IMR-90 (cell line): ENCODE data around the gene GHR. TPM values are rescaled to one million over a fixed set of nuclear protein-coding genes. Genes with fewer than 3 reads are reported as not detected.

Experiments used
- ATAC-seq: fragments of 200-7000 bp; cut with Tn5 transposase; 2 replicates; pipeline ENCODE4 v1.9.1; 2020; ENCODE audit warnings: low read depth, mild to moderate bottlenecking, moderate library complexity
- BruUV-seq: library from RNA; stranded (reverse); fragments of 400-500 nt; replicated peaks from 2 replicates; lab custom pipeline; 2021; lab: Mats Ljungman, UMichigan
- CTCF ChIA-PET: fragments of 300-600 bp; formaldehyde crosslinking; extraction: SDS; loops from one replicate; lab custom pipeline; 2021; ENCODE audit warnings: antibody characterized with exemption; lab: Yijun Ruan, JAX
- POLR2A ChIA-PET: fragments of 300-600 bp; sonication (Branson Sonifier 250); formaldehyde crosslinking; loops from one replicate; lab custom pipeline; 2022; ENCODE audit warnings: antibody characterized with exemption; ENCODE audit not compliant: unreplicated experiment; lab: Charles Lee
- DNase-seq: peaks from one replicate; pipeline ENCODE4 v3.0.0; 2013
- H2AFZ ChIP-seq: replicated peaks from 2 replicates; pipeline ENCODE3; 2013; ENCODE audit warnings: low read length, mild to moderate bottlenecking; ENCODE audit not compliant: poor library complexity
- H2AK5ac ChIP-seq: 2 replicates; pipeline ENCODE4 v1.6.1; 2013; ENCODE audit warnings: low read depth, low read length, inconsistent platforms
- H2AK9ac ChIP-seq: replicated peaks from 2 replicates; pipeline ENCODE3; 2013; ENCODE audit warnings: mild to moderate bottlenecking, low read depth, low read length, moderate library complexity; ENCODE audit not compliant: poor library complexity
- H2BK120ac ChIP-seq: 2 replicates; pipeline ENCODE4 v1.6.1; 2013; ENCODE audit warnings: low read depth, low read length, inconsistent platforms
- H2BK15ac ChIP-seq: 3 replicates; pipeline ENCODE4 v1.6.1; 2013; ENCODE audit warnings: low read depth, low read length, inconsistent platforms
- H2BK20ac ChIP-seq: 2 replicates; pipeline ENCODE4 v1.6.1; 2013; ENCODE audit warnings: low read depth, mild to moderate bottlenecking, inconsistent platforms, low read length, moderate library complexity
- H2BK5ac ChIP-seq: 2 replicates; pipeline ENCODE4 v1.6.1; 2013; ENCODE audit warnings: mild to moderate bottlenecking, low read depth, low read length, inconsistent platforms; ENCODE audit not compliant: poor library complexity, severe bottlenecking
- H3K14ac ChIP-seq: replicated peaks from 2 replicates; pipeline ENCODE4 v1.6.1; 2013; ENCODE audit warnings: low read depth, low read length, inconsistent platforms
- H3K18ac ChIP-seq: 2 replicates; pipeline ENCODE4 v1.6.1; 2013; ENCODE audit warnings: low read depth, low read length, control low read depth
- H3K23ac ChIP-seq: 2 replicates; pipeline ENCODE4 v1.6.1; 2013; ENCODE audit warnings: low read depth, low read length, inconsistent platforms
- H3K27ac ChIP-seq: 2 replicates; pipeline ENCODE4 v1.5.1; 2013; ENCODE audit warnings: mild to moderate bottlenecking, control low read depth, low read length; ENCODE audit not compliant: insufficient read depth
- H3K27me3 ChIP-seq: 2 replicates; pipeline ENCODE4 v1.6.1; 2013; ENCODE audit warnings: low read length; ENCODE audit not compliant: control insufficient read depth, insufficient read depth
- H3K36me3 ChIP-seq: 2 replicates; pipeline ENCODE4 v1.6.1; 2013; ENCODE audit warnings: low read length, mixed read lengths; ENCODE audit not compliant: control insufficient read depth, insufficient read depth
- H3K4ac ChIP-seq: 2 replicates; pipeline ENCODE4 v1.6.1; 2013; ENCODE audit warnings: low read depth, low read length, inconsistent platforms
- H3K4me1 ChIP-seq: 2 replicates; pipeline ENCODE4 v1.6.1; 2013; ENCODE audit warnings: low read length, mixed read lengths; ENCODE audit not compliant: control insufficient read depth, insufficient read depth
- H3K4me2 ChIP-seq: 2 replicates; pipeline ENCODE4 v1.6.1; 2013; ENCODE audit warnings: low read depth, mild to moderate bottlenecking, control low read depth, low read length, moderate library complexity
- H3K4me3 ChIP-seq: 2 replicates; pipeline ENCODE4 v1.5.1; 2013; ENCODE audit warnings: low read depth, mild to moderate bottlenecking, control low read depth, low read length, moderate library complexity; ENCODE audit not compliant: insufficient read depth
- H3K56ac ChIP-seq: 2 replicates; pipeline ENCODE4 v1.6.1; 2013; ENCODE audit warnings: low read length, inconsistent platforms; ENCODE audit not compliant: insufficient read depth; ENCODE audit errors: extremely low read depth
- H3K79me1 ChIP-seq, 2 experiments: 2 replicates each; pipeline ENCODE4 v1.6.1; 2013; ENCODE audit warnings: low read length in 2 of 2, inconsistent platforms in 1 of 2, low read depth in 1 of 2
- H3K9ac ChIP-seq: 2 replicates; pipeline ENCODE4 v1.6.1; 2013; ENCODE audit warnings: low read depth, low read length, control low read depth
- H3K9me1 ChIP-seq: 2 replicates; pipeline ENCODE4 v1.6.1; 2013; ENCODE audit warnings: low read length, inconsistent platforms; ENCODE audit not compliant: insufficient read depth
- H3K9me3 ChIP-seq: 2 replicates; pipeline ENCODE4 v1.6.1; 2013; ENCODE audit warnings: low read length; ENCODE audit not compliant: control insufficient read depth, insufficient read depth
- H4K20me1 ChIP-seq: 2 replicates; pipeline ENCODE4 v1.6.1; 2013; ENCODE audit warnings: low read length, inconsistent platforms; ENCODE audit not compliant: insufficient read depth
- H4K5ac ChIP-seq: 2 replicates; pipeline ENCODE4 v1.6.1; 2013; ENCODE audit warnings: mild to moderate bottlenecking, low read depth, low read length, control low read depth
- H4K8ac ChIP-seq, 2 experiments: 2 replicates each; pipeline ENCODE4 v1.6.1; 2013; ENCODE audit warnings: low read depth in 2 of 2, low read length in 2 of 2, control low read depth in 1 of 2, inconsistent platforms in 1 of 2
- H4K91ac ChIP-seq: 2 replicates; pipeline ENCODE4 v1.6.1; 2013; ENCODE audit warnings: low read depth, low read length, inconsistent platforms; ENCODE audit not compliant: insufficient read depth
- BHLHE40 ChIP-seq: fragments of 150-350 bp; IDR thresholded peaks from 2 replicates; pipeline ENCODE4 v1.6.1; 2016; ENCODE audit warnings: mild to moderate bottlenecking, low read depth, low read length
- CEBPB ChIP-seq: IDR thresholded peaks from 2 replicates; pipeline ENCODE4 v1.6.1; 2012; ENCODE audit warnings: low read depth, low read length, improper control_type of control experiment
- CHD1 ChIP-seq: IDR thresholded peaks from 2 replicates; pipeline ENCODE4 v1.6.1; 2012; ENCODE audit warnings: low read depth, low read length, improper control_type of control experiment
- CTCF ChIP-seq: conservative IDR thresholded peaks from 2 replicates; pipeline ENCODE4 v1.5.1; 2012; ENCODE audit warnings: mild to moderate bottlenecking, low read depth, low read length, improper control_type of control experiment
- ELK1 ChIP-seq: fragments of 150-350 bp; IDR thresholded peaks from 2 replicates; pipeline ENCODE4 v1.6.1; 2016; ENCODE audit warnings: low read depth, mild to moderate bottlenecking, low read length, moderate library complexity, borderline replicate concordance
- FOS ChIP-seq: fragments of 150-350 bp; IDR thresholded peaks from 2 replicates; pipeline ENCODE4 v1.6.1; 2016; ENCODE audit warnings: low read depth, low read length
- MAFK ChIP-seq: IDR thresholded peaks from 2 replicates; pipeline ENCODE4 v1.6.1; 2012; ENCODE audit warnings: low read depth, low read length, improper control_type of control experiment
- MAZ ChIP-seq: IDR thresholded peaks from 2 replicates; pipeline ENCODE4 v1.6.1; 2012; ENCODE audit warnings: low read depth, mild to moderate bottlenecking, low read length, improper control_type of control experiment, moderate library complexity, borderline replicate concordance
- MXI1 ChIP-seq: IDR thresholded peaks from 2 replicates; pipeline ENCODE4 v1.6.1; 2012; ENCODE audit warnings: low read depth, mild to moderate bottlenecking, low read length, moderate library complexity, borderline replicate concordance
- NFE2L2 ChIP-seq: fragments of 150-350 bp; IDR thresholded peaks from 2 replicates; pipeline ENCODE4 v1.6.1; 2016; ENCODE audit warnings: low read depth, mild to moderate bottlenecking, low read length
- POLR2A ChIP-seq: IDR thresholded peaks from 2 replicates; pipeline ENCODE4 v1.6.1; 2012; ENCODE audit warnings: mild to moderate bottlenecking, low read depth, low read length
- RAD21 ChIP-seq: IDR thresholded peaks from 2 replicates; pipeline ENCODE4 v1.6.1; 2012; ENCODE audit warnings: low read length, improper control_type of control experiment
- RCOR1 ChIP-seq: IDR thresholded peaks from 2 replicates; pipeline ENCODE4 v1.6.1; 2012; ENCODE audit warnings: mild to moderate bottlenecking, low read length, improper control_type of control experiment; ENCODE audit not compliant: insufficient replicate concordance
- RFX5 ChIP-seq: IDR thresholded peaks from 2 replicates; pipeline ENCODE4 v1.8.0; 2012; ENCODE audit warnings: low read depth, mild to moderate bottlenecking, low read length, moderate library complexity
- SMC3 ChIP-seq: fragments of 150-350 bp; IDR thresholded peaks from 2 replicates; pipeline ENCODE4 v1.6.1; 2016; ENCODE audit warnings: low read depth, mild to moderate bottlenecking, antibody characterized with exemption, low read length, moderate library complexity
- USF2 ChIP-seq: fragments of 150-350 bp; IDR thresholded peaks from 2 replicates; pipeline ENCODE4 v1.6.1; 2017; ENCODE audit warnings: mild to moderate bottlenecking, antibody characterized with exemption, low read length, low read depth
- WGBS, 2 experiments: methylation state at CpG; one replicate each; pipeline versions ENCODE4 v1.1.5 to v1.1.7; 2013; ENCODE audit warnings: missing lambda C conversion rate in 2 of 2; ENCODE audit not compliant: insufficient read length in 1 of 2; ENCODE audit errors: extremely low coverage in 2 of 2; 5-methylcytosine and 5-hydroxymethylcytosine counted together
- dilution Hi-C: fragments of 300-500 bp; cut with HindIII; formaldehyde crosslinking; loops from one replicate; pipeline ENCODE4 v1.14.3; 2018; ENCODE audit warnings: low sequenced_read_pairs; ENCODE audit not compliant: unreplicated experiment
- in situ Hi-C: fragments of 300-500 bp; cut with MboI; formaldehyde crosslinking; loops from 3 replicates; pipeline ENCODE4 v1.14.3; 2019; ENCODE audit warnings: low sequenced_read_pairs, inconsistent platforms, mixed read lengths
- intact Hi-C: fragments of 100-400 bp; cut with micrococcal nuclease; formaldehyde crosslinking; loops from 2 replicates; pipeline ENCODE4 v1.10.0; 2022
- polyA plus RNA-seq, 3 experiments: library from polyadenylated mRNA; depleted of rRNA; stranded (reverse); fragments of >200 nt; gene quantifications; 2 replicates each; pipeline ENCODE4 v1.2.3, GENCODE V29; 2012; ENCODE audit warnings: low replicate concordance in 1 of 3
- total RNA-seq: library from RNA; depleted of rRNA; stranded (reverse); fragments of >200 nt; gene quantifications from 2 replicates; pipeline ENCODE4 v1.2.3, GENCODE V29; 2012

The GHR gene
- total and polyA plus RNA-seq, 2 of the 4 experiments (the other 2 are of a cell fraction), result 0.36 to 1.1 TPM

- Histone ChIP-seq H2AK5ac (no peak overlapping the region), H2BK120ac (no peak overlapping the region), H3K56ac (no peak overlapping the region), H2BK5ac (no peak overlapping the region), H3K4ac (no peak overlapping the region), H4K8ac (no peak overlapping the region), H3K14ac (no peak overlapping the region), H2BK15ac (no peak overlapping the region), H3K4me1 (no peaks in the 10 kb centered on the region), H3K27me3 (no peaks in the 10 kb centered on the region), H4K5ac (no peak overlapping the region), H3K9ac (no peak overlapping the region), H3K9me3 (no peaks in the 10 kb centered on the region), H4K20me1 (no peaks in the 10 kb centered on the region), H3K9me1 (no peaks in the 10 kb centered on the region), H3K23ac (no peak overlapping the region), H3K4me2 (no peak overlapping the region), H2AK9ac (no peak overlapping the region), H3K18ac (no peak overlapping the region), H4K91ac (no peak overlapping the region), H3K36me3 (no peaks in the 10 kb centered on the region), H3K79me1 (no peaks in the 10 kb centered on the region), H2AFZ (no peak overlapping the region), H2BK20ac (no peak overlapping the region), H3K4me3 (no peak overlapping the region), H3K27ac (no peak overlapping the region)
- intact Hi-C loops (no loop called here), dilution Hi-C loops (no loop called here), in situ Hi-C loops (no loop called here)
- 60% methylated on average over 1 of the region's 2 CpGs; no CpG with 5 or more reads in 1 of the 2 experiments for WGBS, 2 experiments
- no peak for TF ChIP-seq USF2
- TF ChIP-seq MAFK, result no peak
- no peak for TF ChIP-seq NFE2L2
- no peak for TF ChIP-seq SMC3
- no peak for TF ChIP-seq CTCF
- no peak for TF ChIP-seq MAZ
- TF ChIP-seq RFX5, result no peak
- TF ChIP-seq MXI1, result no peak
- no peak for TF ChIP-seq BHLHE40
- no peak for TF ChIP-seq ELK1
- TF ChIP-seq RCOR1, result no peak
- TF ChIP-seq CEBPB, result no peak
- TF ChIP-seq RAD21, result no peak
- TF ChIP-seq POLR2A, result no peak
- no peak for TF ChIP-seq FOS
- no peak for TF ChIP-seq CHD1
- ChIA-PET POLR2A (no interaction called here), CTCF (no interaction called here)
- BruUV-seq, result no TSS peak
- ATAC-seq (no peak), DNase-seq (no peak)
These were observed 182.3 kb downstream of the GHR start for GRCh38 chr5:42605490-42605889.
